Bone marrow (tissue), 2 donors: ENCODE results near the gene KCNJ16.

ENCODE experiments used
- DNase-seq, 2 donors: peaks; one replicate each; lab custom pipeline; 2025; lab: John Stamatoyannopoulos, UW

Gene KCNJ16

DNA sequence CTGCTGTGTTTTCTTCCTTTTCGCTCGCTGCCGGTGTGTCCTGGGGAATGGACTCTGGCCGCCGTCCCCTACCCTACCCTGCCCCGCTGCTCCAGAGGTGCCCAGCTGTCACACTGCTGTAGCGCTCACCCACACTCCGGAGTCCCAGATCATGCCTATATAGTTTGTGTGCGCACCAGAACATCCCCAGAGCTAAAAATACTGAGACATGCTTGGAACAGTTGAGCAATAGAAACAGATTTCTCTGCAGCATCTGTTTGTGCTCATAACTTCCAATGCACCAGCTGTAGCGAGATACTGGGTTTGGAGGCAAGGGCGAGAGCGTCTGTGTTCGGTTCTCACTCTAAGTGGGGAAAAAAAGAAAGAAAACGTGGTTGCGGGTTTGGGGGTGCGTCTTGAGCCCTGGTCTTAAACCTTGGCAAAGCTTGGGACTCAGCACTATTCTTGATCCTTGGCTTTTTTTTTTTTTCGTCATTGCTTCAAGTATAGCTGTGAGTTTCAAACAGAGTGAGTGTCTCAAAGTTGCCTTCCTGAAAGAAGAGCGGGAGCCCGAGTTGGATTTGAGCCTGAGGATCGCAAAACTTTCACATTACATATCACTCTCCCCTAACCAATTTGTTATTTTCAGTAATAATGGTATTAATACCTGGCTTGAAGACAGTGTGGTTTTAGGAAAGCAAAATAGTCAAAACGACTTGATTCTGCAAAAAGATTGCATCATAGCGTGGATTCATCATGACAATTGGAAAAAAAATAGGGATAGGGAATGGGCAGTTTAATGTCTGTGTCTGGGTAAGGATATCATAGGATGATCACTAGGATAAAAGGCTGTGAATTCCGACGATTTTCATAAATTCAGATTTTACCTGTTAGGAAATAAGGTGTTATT is 94.9 kb downstream of the KCNJ16 start:
- no peak for DNase-seq

DNA sequence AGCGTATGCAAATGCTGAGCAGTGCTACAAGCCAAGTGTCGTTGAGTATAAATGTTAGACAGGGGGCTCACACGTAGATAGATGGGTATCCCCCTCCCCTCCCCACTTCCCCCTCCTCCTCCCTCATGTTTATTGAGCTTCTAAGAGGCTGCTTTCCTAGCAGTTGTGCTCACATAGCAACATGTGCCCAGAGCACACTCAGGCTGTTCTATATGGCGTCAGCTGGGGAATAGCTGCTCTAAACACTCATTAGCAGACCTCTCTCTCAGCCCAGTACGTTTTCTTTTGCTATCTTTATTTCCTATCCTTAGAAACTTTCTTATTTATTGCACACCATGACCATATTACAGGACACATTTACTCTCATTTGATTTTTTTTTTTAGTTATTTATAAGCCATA is 96.1 kb downstream of the KCNJ16 start:
- DNase-seq, result no peak

DNA sequence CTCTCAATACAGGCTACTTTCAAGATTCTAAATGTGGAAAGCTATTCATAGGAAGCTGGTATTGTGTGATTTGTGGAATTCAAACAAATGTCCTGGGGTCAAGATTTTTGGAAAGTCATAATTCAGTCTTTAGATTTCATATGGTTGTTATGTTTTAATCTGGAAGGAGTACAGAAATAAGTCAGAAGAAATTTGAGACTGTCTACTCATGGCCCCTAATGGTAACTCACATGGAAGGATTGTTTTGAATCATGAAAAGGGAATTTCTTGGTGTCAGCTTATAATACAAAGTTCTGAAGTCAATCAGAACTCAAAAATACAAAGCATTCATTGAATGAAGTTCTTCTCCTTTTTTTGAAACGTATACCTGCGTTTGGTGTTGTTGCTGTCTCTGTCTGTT is 97.4 kb downstream of the KCNJ16 start:
- DNase-seq, result no peak

DNA sequence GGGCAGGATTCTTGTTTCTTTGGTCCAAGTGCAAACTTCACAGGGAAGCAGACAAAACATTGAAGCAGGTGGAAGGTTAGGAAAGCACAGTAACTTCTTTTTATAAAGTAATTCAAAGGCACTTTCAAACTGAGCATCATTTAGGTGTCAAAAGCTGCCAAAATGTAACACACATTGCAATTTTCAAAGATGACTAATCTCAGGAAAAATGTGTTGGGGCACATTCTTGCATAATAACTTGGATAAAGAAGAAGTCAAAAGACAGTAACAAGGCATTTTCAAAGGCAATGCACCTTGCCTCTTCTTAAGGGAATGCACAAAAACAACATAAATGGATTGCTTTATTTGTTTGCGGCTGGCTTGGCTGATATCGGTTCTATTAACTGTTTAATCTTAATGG is 97.9 kb downstream of the KCNJ16 start:
- DNase-seq, result no peak

DNA sequence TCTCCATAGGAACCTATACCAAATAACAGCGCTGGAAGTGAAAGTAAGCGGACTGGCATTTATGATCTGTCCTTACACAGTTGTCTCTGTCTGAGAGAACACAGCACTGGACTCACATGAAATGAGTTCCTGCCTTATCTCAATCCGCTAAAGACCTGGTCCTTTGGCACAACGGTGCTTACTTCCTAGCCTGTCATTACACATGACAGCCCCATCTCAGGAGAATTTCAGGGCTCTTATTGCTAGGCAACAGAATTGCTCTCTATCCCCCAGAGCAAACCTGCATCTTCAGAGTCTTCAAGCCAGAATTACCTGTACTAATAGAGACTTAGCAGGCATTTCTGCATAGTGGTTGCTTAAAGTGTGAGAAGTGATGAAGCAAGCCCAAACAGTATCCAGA is 98.7 kb downstream of the KCNJ16 start:
- no peak for DNase-seq

DNA sequence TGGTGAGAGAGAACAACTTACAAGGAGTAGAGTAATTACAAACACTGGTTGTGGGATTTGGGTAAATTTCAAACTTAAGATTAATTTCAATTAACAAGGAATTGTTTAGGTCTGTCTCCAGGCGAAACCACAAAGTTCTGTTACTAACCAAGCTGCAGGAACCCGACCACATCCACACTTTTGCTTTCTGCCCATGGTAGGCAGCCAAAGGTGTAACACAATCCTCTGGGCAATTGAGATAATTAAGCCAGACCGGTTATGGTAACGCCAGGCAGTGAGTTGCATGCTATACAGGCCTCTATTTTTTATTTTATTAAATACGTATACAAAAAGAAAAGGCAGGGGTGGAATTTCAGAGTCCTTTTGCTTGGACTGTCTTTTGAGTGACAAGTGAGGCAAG is 106.4 kb downstream of the KCNJ16 start:
- DNase-seq, result no peak

DNA sequence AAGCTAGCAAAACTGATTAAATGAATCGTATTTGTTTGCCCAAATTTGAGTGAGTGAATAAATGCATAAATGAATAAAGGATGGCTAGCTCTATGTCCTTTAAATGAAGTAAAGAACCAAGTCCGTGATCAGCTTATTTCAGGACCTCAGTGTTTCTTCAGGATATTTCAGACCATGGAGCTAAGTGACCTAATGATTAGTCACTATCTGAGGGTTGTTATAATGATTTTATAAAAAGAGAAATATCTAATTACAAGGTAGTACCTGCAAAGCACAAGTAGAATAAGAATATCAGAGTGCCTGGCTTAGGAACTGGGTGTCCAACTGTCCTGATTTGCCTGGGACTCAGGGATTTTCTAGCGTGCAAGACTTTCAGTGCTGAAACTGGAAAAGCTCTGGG is 106.8 kb downstream of the KCNJ16 start:
- DNase-seq, result no peak

DNA sequence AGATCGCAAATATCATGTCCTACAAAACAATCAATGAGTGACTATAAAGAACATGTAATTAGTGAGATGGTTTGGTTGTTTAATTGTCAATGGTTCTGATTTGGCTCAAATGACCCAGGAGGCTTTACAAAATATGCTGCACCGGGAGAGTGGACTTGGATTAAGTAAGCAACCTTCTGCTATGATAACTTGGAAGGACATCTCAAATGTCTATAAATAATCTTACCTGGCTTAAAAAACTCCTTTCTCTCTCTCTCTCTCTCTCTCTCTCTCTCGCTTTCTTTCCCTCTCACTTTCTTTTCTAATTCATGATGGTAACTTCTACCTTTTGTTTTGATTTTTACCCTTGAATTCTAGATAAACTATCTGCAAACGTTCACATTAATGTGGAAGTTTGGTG is 108.5 kb downstream of the KCNJ16 start:
- DNase-seq, result no peak

DNA sequence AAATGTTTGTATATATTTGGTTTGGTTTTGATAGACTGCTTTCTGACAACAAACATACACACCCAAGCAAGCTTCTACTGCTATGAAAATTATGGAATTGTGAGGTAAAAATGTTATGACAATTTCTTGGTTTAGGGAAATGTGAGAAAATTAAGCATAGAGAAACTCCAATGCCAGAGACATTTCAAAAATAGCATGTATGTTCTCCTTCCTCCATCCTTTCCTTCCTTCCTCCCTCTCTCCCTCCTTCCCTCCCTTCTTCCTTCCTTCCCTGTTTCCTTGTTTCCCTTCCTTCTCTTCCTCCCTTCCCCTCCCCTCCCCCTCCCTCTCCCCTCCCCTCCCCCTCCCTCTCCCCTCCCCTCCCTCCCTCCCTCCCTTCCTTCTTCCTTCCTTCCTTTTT is 109.2 kb downstream of the KCNJ16 start:
- no peak for DNase-seq

DNA sequence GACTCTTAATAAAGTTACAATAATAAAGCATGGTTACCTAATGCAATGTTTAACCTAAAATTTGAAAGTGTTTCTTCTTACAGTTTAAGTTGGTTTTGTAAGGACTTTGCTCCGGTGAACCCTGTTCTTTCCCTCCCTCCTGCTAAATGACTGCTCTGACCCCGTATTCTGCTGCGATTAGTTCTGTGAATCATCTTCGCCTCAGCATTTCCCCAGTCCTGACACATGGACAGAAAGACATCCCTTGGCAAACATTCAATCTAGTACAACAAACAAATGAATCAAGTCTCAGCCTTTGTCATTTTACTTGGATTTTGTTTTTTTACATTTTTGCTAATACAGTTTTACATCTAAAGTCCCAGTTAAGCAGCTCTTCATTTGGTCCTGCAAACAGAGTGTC is 109.7 kb downstream of the KCNJ16 start:
- DNase-seq, result no peak
